ENCODE data around the gene PDE5A. TPM values are rescaled to one million over a fixed set of nuclear protein-coding genes. Genes with fewer than 3 reads are reported as not detected.

PDE5A gene
- total and polyA plus RNA-seq, 8 donors, result 4.5 to 115 (median 15.2) TPM

DNA sequence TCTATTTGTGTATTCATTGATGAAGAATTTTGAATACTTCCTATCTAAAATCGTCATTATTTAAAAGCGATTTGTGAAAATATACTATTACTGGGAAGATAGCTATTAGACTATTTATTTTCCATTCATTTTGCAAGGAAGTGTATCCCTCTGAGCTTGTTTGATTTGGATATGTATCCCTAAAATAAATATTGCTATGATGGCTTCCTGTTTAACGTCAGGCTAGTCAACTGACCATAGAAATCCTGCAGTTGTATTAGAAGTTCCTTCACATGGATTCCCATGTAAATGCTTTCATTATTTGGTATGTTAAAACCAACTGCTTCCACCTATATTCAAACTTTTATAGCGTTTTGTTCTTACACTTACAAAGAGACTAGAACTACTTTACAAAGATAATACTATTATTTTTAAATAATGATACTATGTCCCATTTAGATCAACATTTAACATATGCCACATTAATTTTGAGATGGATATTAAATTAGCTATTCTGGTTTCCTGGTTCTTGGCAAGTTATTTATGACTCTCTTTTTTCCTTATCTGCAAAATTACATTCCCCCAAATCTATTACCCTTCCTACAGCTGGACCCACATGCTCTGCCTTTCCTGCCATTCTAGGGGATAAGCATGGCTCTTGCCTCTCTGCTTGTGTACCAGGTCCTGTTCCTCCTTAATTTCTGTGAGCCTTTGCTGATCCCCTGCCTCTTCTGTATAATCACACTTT lies 26.7 kb upstream of the PDE5A start:
- H3K27me3 ChIP-seq, result no peaks in the 10 kb centered on the region

DNA sequence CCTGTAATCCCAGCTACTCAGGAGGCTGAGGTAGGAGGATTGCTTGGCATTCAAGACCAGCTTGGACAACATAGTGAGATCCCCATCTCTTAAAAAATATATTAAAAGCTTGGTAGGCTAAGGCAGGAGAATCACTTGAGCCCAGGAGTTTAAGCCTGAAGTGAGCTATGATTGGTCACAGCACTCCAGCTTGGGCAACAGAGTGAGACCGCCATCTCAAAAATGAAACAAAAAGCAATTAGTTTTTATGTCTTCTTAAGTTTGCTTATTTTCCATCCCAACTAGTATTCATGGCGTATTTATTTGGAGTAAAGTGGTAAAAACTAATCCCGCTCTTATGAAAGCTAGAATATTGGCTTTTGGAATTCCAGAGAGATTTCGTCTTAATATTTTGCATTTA lies 25.4 kb upstream of the PDE5A start:
- H3K4me1 ChIP-seq, result no peaks in the 10 kb centered on the region
- H3K27me3 ChIP-seq, result no peaks in the 10 kb centered on the region
- DNase-seq, result no peak
- TF ChIP-seq, protein P1, sequence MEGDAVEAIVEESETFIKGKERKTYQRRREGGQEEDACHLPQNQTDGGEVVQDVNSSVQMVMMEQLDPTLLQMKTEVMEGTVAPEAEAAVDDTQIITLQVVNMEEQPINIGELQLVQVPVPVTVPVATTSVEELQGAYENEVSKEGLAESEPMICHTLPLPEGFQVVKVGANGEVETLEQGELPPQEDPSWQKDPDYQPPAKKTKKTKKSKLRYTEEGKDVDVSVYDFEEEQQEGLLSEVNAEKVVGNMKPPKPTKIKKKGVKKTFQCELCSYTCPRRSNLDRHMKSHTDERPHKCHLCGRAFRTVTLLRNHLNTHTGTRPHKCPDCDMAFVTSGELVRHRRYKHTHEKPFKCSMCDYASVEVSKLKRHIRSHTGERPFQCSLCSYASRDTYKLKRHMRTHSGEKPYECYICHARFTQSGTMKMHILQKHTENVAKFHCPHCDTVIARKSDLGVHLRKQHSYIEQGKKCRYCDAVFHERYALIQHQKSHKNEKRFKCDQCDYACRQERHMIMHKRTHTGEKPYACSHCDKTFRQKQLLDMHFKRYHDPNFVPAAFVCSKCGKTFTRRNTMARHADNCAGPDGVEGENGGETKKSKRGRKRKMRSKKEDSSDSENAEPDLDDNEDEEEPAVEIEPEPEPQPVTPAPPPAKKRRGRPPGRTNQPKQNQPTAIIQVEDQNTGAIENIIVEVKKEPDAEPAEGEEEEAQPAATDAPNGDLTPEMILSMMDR (IDR thresholded peaks at IDR 0.05), result no peak
- TF ChIP-seq POLR2A (IDR thresholded peaks at IDR 0.05), result no peak
- TF ChIP-seq EP300 (IDR thresholded peaks at IDR 0.05), result no peak
- TF ChIP-seq POLR2AphosphoS5 (IDR thresholded peaks at IDR 0.05), result no peak
- no peak overlapping the region for H3K4me3 ChIP-seq
- H3K36me3 ChIP-seq, result no peaks in the 10 kb centered on the region
- peak overlapping the region in 1 of 5 donors; percentile 38 for H3K27ac ChIP-seq
- H3K9me3 ChIP-seq, result no peaks in the 10 kb centered on the region
- WGBS, 5 donors, result 65 to 84% (median 81%) methylated on average over 4 of the region's 4 CpGs
- intact Hi-C loops (cut with DNase I; ENCODE audit: low total_unique reads), result no loop called here

More for the DNA sequence above, 26.7 kb upstream of the PDE5A start:
- WGBS, 5 donors, result 29 to 49% (median 39%) methylated on average over 4 of the region's 4 CpGs
- DNase-seq, result no peak
- TF ChIP-seq POLR2AphosphoS5 (IDR thresholded peaks at IDR 0.05) (no peak), POLR2A (IDR thresholded peaks at IDR 0.05) (no peak), EP300 (IDR thresholded peaks at IDR 0.05) (no peak)
- TF ChIP-seq, protein P1 (IDR thresholded peaks at IDR 0.05), result no peak
- Histone ChIP-seq H3K27ac (peak overlapping the region in 1 of 5 donors; percentile 38), H3K4me3 (no peak overlapping the region), H3K4me1 (no peaks in the 10 kb centered on the region), H3K36me3 (no peaks in the 10 kb centered on the region), H3K9me3 (no peaks in the 10 kb centered on the region)
- intact Hi-C loops (cut with DNase I; ENCODE audit: low total_unique reads), result no loop called here

DNA sequence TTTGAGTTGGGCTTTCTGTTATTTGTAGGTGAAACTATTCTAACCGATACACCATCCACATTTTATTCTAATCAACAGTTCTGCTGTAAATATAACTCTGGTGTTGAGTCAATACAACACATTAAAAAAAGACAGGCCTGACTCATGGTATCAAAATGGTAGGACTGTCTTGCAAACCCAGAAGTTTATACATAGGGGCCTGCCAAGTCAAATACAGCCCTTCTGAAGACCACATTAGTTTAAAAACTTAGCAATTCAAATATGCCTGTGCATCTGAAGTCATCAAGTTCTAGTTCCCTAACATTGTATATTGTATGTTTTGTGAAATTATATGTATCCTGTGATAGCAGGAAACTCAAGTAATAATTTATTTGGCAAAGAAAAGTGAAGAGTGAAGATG lies 24.4 kb upstream of the PDE5A start:
- no peaks in the 10 kb centered on the region for H3K27me3 ChIP-seq
- no peaks in the 10 kb centered on the region for H3K36me3 ChIP-seq
- TF ChIP-seq POLR2AphosphoS5 (IDR thresholded peaks at IDR 0.05), result no peak
- TF ChIP-seq, protein P1 (IDR thresholded peaks at IDR 0.05), result no peak
- no peak for TF ChIP-seq POLR2A (IDR thresholded peaks at IDR 0.05)
- no peak for TF ChIP-seq EP300 (IDR thresholded peaks at IDR 0.05)
- H3K27ac ChIP-seq, result no peak overlapping the region
- intact Hi-C loops (cut with DNase I; ENCODE audit: low total_unique reads), result no loop called here
- no peak overlapping the region for H3K4me3 ChIP-seq
- WGBS, 5 donors, result 42 to 71% (median 54%) methylated on average over 1 of the region's 1 CpG
- H3K4me1 ChIP-seq, result no peaks in the 10 kb centered on the region
- no peak for DNase-seq
- no peaks in the 10 kb centered on the region for H3K9me3 ChIP-seq

GRCh38 chr4:119648398-119648797 lies 19.8 kb upstream of the PDE5A start:
- 55 to 83% (median 68%) methylated on average over 2 of the region's 2 CpGs for WGBS, 5 donors
- TF ChIP-seq EP300 (IDR thresholded peaks at IDR 0.05), result no peak
- TF ChIP-seq POLR2A (IDR thresholded peaks at IDR 0.05), result no peak
- TF ChIP-seq POLR2AphosphoS5 (IDR thresholded peaks at IDR 0.05), result no peak
- TF ChIP-seq, protein P1 (IDR thresholded peaks at IDR 0.05), result no peak
- Histone ChIP-seq H3K27ac (no peak overlapping the region), H3K36me3 (no peaks in the 10 kb centered on the region), H3K27me3 (no peaks in the 10 kb centered on the region), H3K4me3 (no peak overlapping the region), H3K9me3 (no peaks in the 10 kb centered on the region), H3K4me1 (peaks cover 0 to 7% (median 0%) of the 10 kb centered on the region in 4 donors)
- DNase-seq, result no peak
- intact Hi-C loops (cut with DNase I; ENCODE audit: low total_unique reads), result no loop called here
